Measurements from ENCODE around the gene PIM1.
"Not testable (repeated sequence)": the region's sequence is repeated elsewhere in the genome, so short reads cannot be mapped to it uniquely, and the experiment has no call there.

The PIM1 gene

DNA sequence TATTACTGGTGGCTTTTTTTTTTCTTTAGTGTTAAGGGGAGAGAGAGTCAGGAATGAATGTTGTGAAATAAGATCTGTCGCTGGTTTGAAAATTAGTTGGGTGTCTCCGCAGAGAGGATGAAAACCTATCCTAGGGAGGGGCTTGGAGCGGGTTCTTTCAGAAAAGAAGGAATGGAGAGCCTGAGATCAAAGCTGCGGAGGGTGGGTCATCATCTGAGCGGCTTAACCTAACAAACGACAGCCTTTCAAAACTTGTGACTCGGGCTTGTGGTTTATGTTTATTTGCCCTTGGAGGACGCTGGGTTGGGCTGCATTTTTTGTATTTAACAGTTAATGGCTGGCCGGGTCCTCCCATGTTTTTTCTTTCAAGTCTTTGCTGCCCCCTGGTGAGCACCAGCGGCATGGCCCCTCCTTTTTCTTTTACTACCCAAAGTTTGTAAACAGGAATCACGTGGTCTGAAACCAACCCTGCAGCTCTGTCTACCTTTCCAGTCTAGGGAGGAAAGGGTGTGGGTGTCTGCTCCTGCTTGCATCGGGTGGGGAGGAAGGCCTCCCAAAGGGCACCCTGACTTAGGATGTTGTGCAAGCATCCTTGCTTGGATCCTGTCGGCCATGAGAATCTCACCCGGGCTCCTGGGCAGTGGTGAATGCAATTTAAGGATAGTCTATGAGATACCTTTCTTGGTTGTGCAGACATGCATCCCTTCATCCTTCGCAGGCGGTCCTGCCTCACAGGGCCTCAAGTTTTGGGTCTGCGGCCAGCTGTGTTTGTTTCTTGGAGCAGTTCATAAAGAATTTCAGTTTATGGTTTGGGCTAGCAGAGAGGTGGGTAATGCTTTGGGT, 2.2 kb downstream of the PIM1 start:
- peak; percentile 52 for DNase-seq

GRCh38 chr6:37172912-37173492, 3.0 kb downstream of the PIM1 start:
- no peak for DNase-seq

DNA sequence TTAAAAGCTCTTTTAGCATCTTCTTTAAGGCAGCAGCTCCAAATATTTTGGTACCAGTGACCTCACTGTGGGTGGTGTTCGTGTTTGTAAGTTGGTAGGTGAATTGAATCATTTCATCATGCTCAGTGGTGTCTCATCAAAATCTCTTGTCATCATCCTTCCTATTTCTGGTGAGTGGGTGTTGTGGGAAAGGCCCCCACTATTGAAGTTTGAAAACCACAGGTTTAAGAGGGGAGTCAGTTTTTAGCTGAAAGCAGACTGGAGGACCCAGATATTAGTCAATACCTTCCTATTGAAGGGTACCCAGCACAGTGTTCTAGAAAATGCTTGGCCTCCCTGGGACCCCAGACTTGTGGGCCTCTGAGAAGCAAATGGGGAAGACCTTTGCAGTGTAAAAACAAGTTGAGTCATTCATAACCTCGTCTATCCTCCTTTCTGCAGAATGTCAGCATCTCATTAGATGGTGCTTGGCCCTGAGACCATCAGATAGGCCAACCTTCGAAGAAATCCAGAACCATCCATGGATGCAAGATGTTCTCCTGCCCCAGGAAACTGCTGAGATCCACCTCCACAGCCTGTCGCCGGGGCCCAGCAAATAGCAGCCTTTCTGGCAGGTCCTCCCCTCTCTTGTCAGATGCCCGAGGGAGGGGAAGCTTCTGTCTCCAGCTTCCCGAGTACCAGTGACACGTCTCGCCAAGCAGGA, 3.7 kb downstream of the PIM1 start:
- no peak for DNase-seq

GRCh38 chr6:37174196-37174514, 4.2 kb downstream of the PIM1 start:
- DNase-seq, result no peak

GRCh38 chr6:37174515-37175331, 4.8 kb downstream of the PIM1 start:
- DNase-seq, result no peak

DNA sequence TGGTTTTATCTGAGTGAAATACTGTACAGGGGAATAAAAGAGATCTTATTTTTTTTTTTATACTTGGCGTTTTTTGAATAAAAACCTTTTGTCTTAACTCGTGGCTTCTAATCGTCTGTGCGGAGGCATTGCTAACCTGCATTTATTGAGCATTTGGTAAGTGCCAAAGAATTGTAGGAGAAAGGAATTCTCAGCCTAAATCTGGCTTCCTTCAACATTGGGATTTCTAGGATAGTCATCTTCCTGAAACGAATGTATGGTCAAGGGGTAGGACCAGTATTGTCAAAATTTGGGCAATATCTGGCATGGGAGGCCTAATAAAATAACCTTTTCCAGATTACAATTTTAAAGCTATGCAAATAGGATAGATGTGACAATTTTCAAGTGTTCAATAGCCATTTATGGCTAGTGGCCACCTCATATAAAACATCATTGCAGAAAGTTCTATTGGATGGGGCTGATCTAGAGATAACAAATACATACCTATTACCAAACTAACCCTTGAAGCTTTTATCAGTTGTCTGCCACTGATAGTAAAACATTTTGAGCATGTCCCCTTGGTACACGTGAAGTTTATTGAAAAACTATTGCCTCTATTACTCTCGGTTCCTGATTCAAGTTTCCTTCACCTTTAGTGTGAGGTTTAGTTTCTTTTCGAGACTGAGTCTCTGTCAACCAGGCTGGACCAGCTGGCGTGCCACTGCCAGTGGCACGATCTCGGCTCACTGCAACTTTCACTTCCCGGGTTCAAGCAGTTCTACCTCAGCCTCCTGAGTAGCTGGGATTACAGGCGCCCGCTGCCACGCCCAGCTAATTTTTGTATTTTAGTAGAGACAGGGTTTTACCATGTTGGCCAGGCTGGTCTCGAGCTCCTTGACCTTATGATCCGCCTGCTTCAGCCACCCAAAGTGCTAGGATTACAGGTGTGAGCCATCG, 5.6 kb downstream of the PIM1 start:
- no peak for DNase-seq

GRCh38 chr6:37176268-37177076, 6.5 kb downstream of the PIM1 start:
- no peak for DNase-seq

DNA sequence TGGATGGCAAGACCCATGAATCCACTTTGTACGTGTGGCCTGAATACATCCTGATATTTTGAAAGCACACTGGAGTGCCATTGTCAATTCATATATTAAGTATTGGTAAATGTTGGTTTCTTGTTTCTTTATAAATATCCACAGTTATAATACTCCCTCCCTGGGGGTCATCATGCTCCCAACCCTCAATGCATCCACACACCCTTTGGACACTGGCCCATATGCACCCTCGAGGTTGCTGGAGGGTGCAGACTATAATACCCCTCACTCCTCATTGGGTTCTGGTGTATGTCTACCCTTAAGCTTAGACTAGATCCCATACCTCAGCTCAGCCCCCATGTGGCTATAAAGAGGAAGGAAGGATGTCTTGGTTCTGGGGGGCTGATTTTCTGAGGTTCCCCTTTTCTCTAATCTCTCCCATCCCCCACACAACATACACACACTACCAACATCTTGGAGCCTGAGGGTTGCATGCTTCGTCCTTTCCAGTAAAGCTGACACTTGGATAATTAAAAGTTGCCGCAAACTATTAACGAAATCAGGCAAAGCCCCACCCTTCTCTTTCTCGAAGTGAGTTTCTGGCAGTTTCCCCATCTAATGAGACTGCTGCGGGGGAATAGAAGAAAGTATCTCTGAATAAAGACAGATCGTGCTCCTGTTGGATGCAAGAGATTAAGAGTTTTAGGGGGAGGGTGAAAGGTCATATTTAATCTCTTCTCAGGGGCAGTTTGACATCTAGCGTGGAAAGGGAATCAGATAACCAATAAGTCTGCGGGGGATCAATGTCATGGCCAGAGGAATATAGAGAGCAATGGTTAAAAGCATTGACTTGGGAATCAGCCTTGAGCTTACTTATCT, 7.4 kb downstream of the PIM1 start:
- DNase-seq, result no peak

GRCh38 chr6:37177935-37178517, 8.1 kb downstream of the PIM1 start:
- DNase-seq, result no peak

DNA sequence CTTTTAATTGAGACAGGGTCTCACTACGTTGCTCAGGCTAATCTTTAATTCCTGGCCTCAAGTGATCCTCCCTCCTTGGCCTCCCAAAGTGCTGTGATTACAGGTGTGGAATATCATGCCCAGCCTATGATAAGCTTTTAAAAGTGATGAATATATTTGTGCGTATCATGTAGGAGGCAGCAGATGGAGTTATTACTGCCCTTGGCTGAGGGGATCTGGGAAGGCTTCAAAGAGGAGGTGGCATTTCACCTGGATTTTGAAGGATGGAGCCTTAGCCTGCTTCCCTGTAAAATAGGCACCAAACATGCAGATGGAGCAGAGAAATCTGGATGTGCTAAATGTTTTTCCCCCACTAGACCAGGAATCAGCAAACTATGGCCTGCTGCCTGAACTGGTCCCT, 10.1 kb downstream of the PIM1 start:
- no peak for DNase-seq

GRCh38 chr6:37180610-37181009, 10.7 kb downstream of the PIM1 start:
- not testable (repeated sequence) for DNase-seq

DNA sequence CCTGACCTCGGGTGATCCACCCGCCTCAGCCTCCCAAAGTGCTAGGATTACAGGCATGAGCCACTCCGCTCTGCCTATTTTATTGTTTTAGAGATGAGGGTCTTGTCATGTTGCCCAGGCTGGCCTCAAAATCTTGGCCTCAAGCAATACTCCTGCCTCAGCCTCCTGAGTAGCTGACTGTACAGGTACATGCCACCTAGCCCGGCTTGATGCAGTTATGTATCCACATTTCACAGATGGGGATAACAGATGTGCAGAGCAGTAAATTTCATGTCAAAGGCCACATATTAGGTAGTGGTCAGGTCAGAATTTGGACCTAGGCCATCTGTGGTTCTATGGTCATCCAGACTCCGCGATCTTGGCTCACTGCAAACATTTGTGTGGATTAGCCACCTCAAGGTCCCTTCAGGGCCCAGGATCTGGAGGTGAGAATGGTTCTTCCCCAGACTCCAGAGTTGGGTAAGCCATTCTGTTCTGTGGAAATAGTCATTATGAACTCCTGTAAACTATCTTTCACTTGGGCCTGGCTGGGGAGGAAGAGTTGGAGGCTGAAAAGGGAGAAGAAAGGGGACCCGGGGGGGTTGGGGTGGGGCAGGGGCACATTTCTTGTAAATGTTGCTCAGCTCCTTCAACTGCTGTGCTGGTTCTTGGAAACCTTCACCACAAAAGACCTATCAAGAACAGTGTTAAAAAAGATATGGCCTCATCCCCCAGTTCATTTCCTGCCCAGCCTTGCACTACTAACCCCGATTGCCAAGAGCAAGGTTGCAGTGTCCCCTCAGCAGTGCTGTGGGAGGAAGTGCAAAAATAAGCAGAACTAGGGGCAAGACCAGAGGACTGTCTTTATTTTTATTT, 13.0 kb downstream of the PIM1 start:
- DNase-seq, result no peak

GRCh38 chr6:37185949-37186720, 16.2 kb downstream of the PIM1 start:
- DNase-seq, result not testable (repeated sequence)

DNA sequence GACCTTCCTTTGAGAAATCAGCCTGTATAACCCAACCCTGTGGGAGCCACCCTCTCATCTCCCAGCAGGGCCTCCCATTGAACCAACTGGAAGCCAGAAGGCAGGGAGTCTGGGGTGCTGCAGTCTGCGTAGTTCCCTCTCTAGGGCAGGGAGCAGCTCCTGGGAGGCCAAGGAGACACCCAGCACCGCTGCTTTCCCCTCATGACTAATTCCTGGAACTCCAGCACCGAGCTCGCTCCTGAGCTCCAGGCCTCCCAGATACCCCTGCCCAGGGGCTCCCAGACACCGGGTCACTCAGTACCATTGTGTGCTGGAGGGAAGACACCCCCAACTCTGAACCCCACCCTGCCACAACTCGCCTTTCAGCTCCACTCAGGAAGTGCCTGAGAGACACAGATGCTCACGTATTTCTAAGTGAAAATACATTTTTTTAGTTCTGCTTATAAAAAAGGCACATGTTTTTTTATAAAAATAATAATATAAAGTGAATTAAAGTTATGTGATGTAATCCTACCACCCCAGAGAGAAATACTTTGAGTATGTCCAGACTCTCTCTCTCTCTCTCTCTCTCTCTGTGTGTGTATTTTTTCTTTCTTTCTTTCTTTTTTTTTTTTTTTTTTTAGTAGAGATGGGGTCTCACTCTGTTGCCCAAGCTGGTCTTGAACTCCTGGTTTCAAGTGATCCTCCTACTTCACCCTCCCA, 17.5 kb downstream of the PIM1 start:
- no peak for DNase-seq

DNA sequence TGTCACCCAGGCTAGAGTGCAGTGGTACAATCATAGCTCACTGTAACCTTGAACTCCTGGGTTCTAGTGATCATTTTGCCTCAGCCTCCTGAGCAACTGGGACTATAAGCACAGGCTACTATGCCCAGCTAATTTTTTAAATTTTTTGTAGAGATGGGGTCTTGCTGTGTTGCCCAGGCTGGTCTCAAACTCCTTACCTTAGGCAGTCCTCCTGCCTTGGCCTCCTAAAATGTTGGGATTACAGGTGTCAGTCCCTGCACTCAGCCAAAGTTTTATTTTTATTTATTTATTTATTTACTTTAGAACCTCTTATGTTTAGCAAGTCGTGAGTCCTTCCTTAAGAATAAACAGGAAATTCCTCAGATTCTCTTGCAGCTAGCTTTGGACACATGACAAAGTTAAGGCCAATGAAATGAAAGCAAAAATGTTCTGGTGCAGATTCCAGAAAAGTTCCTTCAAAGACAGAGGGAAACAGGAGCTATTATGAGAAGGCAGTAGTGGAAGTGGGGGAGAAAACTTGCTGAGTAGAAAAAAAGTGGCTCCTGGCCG, 19.1 kb downstream of the PIM1 start:
- DNase-seq, result no peak

DNA sequence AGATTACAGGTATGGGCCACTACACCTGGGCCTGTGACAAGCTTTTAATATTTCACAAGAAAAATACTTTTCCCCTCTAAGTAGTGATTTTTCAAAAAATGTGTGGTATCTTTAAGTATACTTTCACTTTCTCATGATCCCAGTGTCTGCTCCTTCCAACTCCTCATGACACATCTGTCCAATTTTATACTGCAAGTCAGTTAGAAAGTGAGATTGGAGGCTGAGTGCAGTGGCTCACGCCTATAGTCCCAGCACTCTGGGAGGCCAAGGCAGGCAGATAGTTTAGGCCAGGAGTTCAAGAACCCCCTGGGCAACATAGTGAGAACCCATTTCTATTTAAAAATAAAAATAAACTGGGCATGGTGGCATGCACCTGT, 20.2 kb downstream of the PIM1 start:
- DNase-seq, result no peak

DNA sequence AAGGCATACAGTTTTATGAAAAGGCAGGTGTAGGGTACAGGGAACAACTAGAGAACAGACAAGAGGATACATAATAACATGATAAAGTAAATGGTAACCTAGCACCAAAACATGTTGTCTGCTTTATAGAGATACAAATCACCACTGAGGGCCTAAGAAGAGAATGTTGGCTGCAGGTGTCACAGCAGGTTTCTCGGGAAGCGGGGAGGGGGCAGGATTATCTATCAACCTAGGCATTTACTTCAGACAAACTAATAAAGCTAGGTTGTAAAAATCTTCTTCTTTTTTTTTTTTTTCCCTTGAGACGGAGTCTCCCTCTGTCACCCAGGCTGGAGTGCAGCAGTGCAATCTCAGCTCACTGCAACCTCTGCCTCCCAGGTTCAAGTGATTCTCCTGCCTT, 22.7 kb downstream of the PIM1 start:
- DNase-seq, result no peak
